T-helper 1 cell treated with Interleukin-12 subunit alpha and Interleukin-12 subunit beta and Interleukin-4 antibody, amounts not matched to agents 30 μg/mL and 1 μg/mL, for 36 hours (primary cell): ENCODE results near the gene ZNF222.

ENCODE experiments used
- H3K27ac Mint-ChIP-seq: one replicate; pipeline ENCODE4 v1.8.0; 2021; ENCODE audit warnings: mild to moderate bottlenecking, mixed read lengths
- H3K27me3 Mint-ChIP-seq: one replicate; pipeline ENCODE4 v1.8.0; 2021; ENCODE audit warnings: low read depth, mixed read lengths
- H3K36me3 Mint-ChIP-seq: one replicate; pipeline ENCODE4 v1.8.0; 2021; ENCODE audit warnings: low read depth, mixed read lengths
- H3K4me1 Mint-ChIP-seq: one replicate; pipeline ENCODE4 v1.8.0; 2021; ENCODE audit warnings: low read depth, mixed read lengths
- H3K4me3 Mint-ChIP-seq: one replicate; pipeline ENCODE4 v1.8.0; 2021; ENCODE audit warnings: mild to moderate bottlenecking, moderate library complexity, mixed read lengths
- H3K9me3 Mint-ChIP-seq: one replicate; pipeline ENCODE4 v1.8.0; 2021; ENCODE audit warnings: mixed read lengths

The ZNF222 gene

GRCh38 chr19:44021221-44021620, 4.0 kb upstream of the ZNF222 start:
- no peak overlapping the region for H3K4me3 Mint-ChIP-seq
- H3K27ac Mint-ChIP-seq = no peak overlapping the region
- peaks cover 55% of the 10 kb centered on the region for H3K9me3 Mint-ChIP-seq
- peaks cover 13% of the 10 kb centered on the region for H3K36me3 Mint-ChIP-seq
- no peaks in the 10 kb centered on the region for H3K27me3 Mint-ChIP-seq
- peaks cover 12% of the 10 kb centered on the region for H3K4me1 Mint-ChIP-seq

- H3K4me1 Mint-ChIP-seq = peaks cover 13% of the 10 kb centered on the region
- no peaks in the 10 kb centered on the region for H3K27me3 Mint-ChIP-seq
- H3K27ac Mint-ChIP-seq = peak overlapping the region; percentile 4
- peak overlapping the region; percentile 98 for H3K4me3 Mint-ChIP-seq
- peaks cover 38% of the 10 kb centered on the region for H3K36me3 Mint-ChIP-seq
- peaks cover 60% of the 10 kb centered on the region for H3K9me3 Mint-ChIP-seq
These were observed 321 bp upstream of the ZNF222 start for GRCh38 chr19:44024900-44025216.

- H3K9me3 Mint-ChIP-seq = peaks cover 72% of the 10 kb centered on the region
- H3K4me1 Mint-ChIP-seq = peaks cover 13% of the 10 kb centered on the region
- no peak overlapping the region for H3K4me3 Mint-ChIP-seq
- no peak overlapping the region for H3K27ac Mint-ChIP-seq
- no peaks in the 10 kb centered on the region for H3K27me3 Mint-ChIP-seq
- peaks cover 45% of the 10 kb centered on the region for H3K36me3 Mint-ChIP-seq
These were observed 1.4 kb downstream of the ZNF222 start for GRCh38 chr19:44026622-44027021.

- Mint-ChIP-seq H3K9me3 (peaks cover 94% of the 10 kb centered on the region), H3K27ac (no peak overlapping the region), H3K4me3 (no peak overlapping the region), H3K27me3 (no peaks in the 10 kb centered on the region), H3K36me3 (peaks cover 40% of the 10 kb centered on the region), H3K4me1 (no peaks in the 10 kb centered on the region)
These were observed 6.9 kb downstream of the ZNF222 start for GRCh38 chr19:44032001-44032610.

GRCh38 chr19:44042147-44042546, 17.0 kb downstream of the ZNF222 start:
- Mint-ChIP-seq H3K9me3 (peaks cover 70% of the 10 kb centered on the region), H3K36me3 (no peaks in the 10 kb centered on the region), H3K4me3 (no peak overlapping the region), H3K27ac (no peak overlapping the region), H3K4me1 (no peaks in the 10 kb centered on the region), H3K27me3 (no peaks in the 10 kb centered on the region)

- Mint-ChIP-seq H3K4me1 (peaks cover 3% of the 10 kb centered on the region), H3K9me3 (peaks cover 69% of the 10 kb centered on the region), H3K27me3 (no peaks in the 10 kb centered on the region), H3K4me3 (peak overlapping the region; percentile 74), H3K36me3 (no peaks in the 10 kb centered on the region), H3K27ac (no peak overlapping the region)
These were observed 25.8 kb downstream of the ZNF222 start for GRCh38 chr19:44050740-44051649.

- no peaks in the 10 kb centered on the region for H3K27me3 Mint-ChIP-seq
- peaks cover 3% of the 10 kb centered on the region for H3K4me1 Mint-ChIP-seq
- H3K9me3 Mint-ChIP-seq = peaks cover 66% of the 10 kb centered on the region
- no peaks in the 10 kb centered on the region for H3K36me3 Mint-ChIP-seq
- no peak within 1 kb of the TSS for H3K27ac Mint-ChIP-seq
- H3K4me3 Mint-ChIP-seq = peak within 1 kb of the TSS; percentile 74
These were observed 26.6 kb downstream of the ZNF222 start, which contains the start of gene ZNF223 for GRCh38 chr19:44051650-44052402. TSS of gene ZNF223 (plus strand) at chr19:44052036. CDS start at chr19:44055177, 3,141 bp downstream.

- H3K27ac Mint-ChIP-seq = no peak overlapping the region
- peaks cover 3% of the 10 kb centered on the region for H3K4me1 Mint-ChIP-seq
- H3K9me3 Mint-ChIP-seq = peaks cover 63% of the 10 kb centered on the region
- no peak overlapping the region for H3K4me3 Mint-ChIP-seq
- H3K27me3 Mint-ChIP-seq = no peaks in the 10 kb centered on the region
- H3K36me3 Mint-ChIP-seq = no peaks in the 10 kb centered on the region
These were observed 30.7 kb downstream of the ZNF222 start for GRCh38 chr19:44055870-44056269.

GRCh38 chr19:44059229-44059628, 34.0 kb downstream of the ZNF222 start:
- Mint-ChIP-seq H3K4me1 (no peaks in the 10 kb centered on the region), H3K9me3 (peaks cover 49% of the 10 kb centered on the region), H3K27me3 (no peaks in the 10 kb centered on the region), H3K36me3 (no peaks in the 10 kb centered on the region), H3K27ac (no peak overlapping the region), H3K4me3 (no peak overlapping the region)

- Mint-ChIP-seq H3K36me3 (peaks cover 2% of the 10 kb centered on the region), H3K27ac (no peak overlapping the region), H3K4me3 (no peak overlapping the region), H3K9me3 (peaks cover 41% of the 10 kb centered on the region), H3K4me1 (no peaks in the 10 kb centered on the region), H3K27me3 (no peaks in the 10 kb centered on the region)
These were observed 35.9 kb downstream of the ZNF222 start for GRCh38 chr19:44061038-44061437.

- peaks cover 54% of the 10 kb centered on the region for H3K9me3 Mint-ChIP-seq
- H3K4me3 Mint-ChIP-seq = no peak overlapping the region
- H3K36me3 Mint-ChIP-seq = peaks cover 11% of the 10 kb centered on the region
- H3K4me1 Mint-ChIP-seq = peaks cover 4% of the 10 kb centered on the region
- no peaks in the 10 kb centered on the region for H3K27me3 Mint-ChIP-seq
- no peak overlapping the region for H3K27ac Mint-ChIP-seq
These were observed 41.1 kb downstream of the ZNF222 start for GRCh38 chr19:44066305-44066704.

- Mint-ChIP-seq H3K9me3 (peaks cover 58% of the 10 kb centered on the region), H3K4me3 (no peak overlapping the region), H3K36me3 (peaks cover 16% of the 10 kb centered on the region), H3K4me1 (peaks cover 19% of the 10 kb centered on the region), H3K27ac (no peak overlapping the region), H3K27me3 (no peaks in the 10 kb centered on the region)
These were observed 44.2 kb downstream of the ZNF222 start for GRCh38 chr19:44069415-44069814.

- Mint-ChIP-seq H3K27me3 (no peaks in the 10 kb centered on the region), H3K4me1 (peaks cover 19% of the 10 kb centered on the region), H3K36me3 (peaks cover 16% of the 10 kb centered on the region), H3K4me3 (peak within 1 kb of the TSS; percentile 88), H3K9me3 (peaks cover 58% of the 10 kb centered on the region), H3K27ac (peak within 1 kb of the TSS; percentile 60)
These were observed 46.8 kb downstream of the ZNF222 start, which contains the start of gene ZNF284 for GRCh38 chr19:44071824-44072542. TSS of gene ZNF284 (plus strand) at chr19:44072159. CDS start at chr19:44076390, 4,231 bp downstream.
